ENCODE measurements around the gene OR2H1.

Gene OR2H1

DNA sequence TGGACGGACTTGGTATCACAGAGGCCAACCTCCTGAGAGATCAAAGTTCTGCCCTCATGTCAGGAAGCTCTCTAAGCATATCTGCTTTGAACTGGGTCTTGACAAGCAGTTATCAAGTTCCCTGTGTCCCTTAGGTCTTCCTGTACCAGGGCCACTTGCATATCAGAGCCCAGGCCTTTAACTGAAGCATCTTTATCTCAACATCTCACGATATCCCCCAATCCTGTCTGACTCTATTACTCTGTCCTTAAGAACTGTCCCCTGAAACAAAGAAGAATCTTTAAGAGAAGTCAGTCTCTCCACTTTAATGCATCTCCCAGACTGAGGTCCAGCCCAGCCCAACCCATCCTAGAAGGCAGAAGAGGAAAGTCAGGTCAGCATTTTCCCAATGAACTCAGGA, 22.6 kb downstream of the OR2H1 start:
- Histone ChIP-seq H3K4me2 (ENCODE audit: low read depth, low read length, poor library complexity, severe bottlenecking) (peak overlapping the region; percentile 24), H4K20me1 (ENCODE audit: insufficient read depth, low read length, poor library complexity, severe bottlenecking) (no peaks in the 10 kb centered on the region), H3K9ac (ENCODE audit: low read depth, low read length, poor library complexity, severe bottlenecking) (no peak overlapping the region), H2AFZ (ENCODE audit: low read length) (no peak overlapping the region), H3F3A (ENCODE audit: low read depth) (peaks cover 5% of the 10 kb centered on the region; the same call in 1 of the 2 replicates), H3K9me3 (ENCODE audit: insufficient read depth, low read depth, low read length) (peaks cover 9% of the 10 kb centered on the region), H3K4me1 (ENCODE audit: insufficient read depth, low read length, poor library complexity, severe bottlenecking) (peaks cover 23% of the 10 kb centered on the region), H3K9me2 (replicated peaks; ENCODE audit: low read depth, low read length) (no peaks in the 10 kb centered on the region), H3K4me3 (ENCODE audit: low read length, poor library complexity, severe bottlenecking) (peak overlapping the region; percentile 22), H3K36me3 (ENCODE audit: insufficient read depth, low read length) (no peaks in the 10 kb centered on the region), H3K27me3 (ENCODE audit: insufficient read depth, low read length, poor library complexity, severe bottlenecking) (no peaks in the 10 kb centered on the region), H3K79me2 (ENCODE audit: insufficient read depth, low read length) (no peaks in the 10 kb centered on the region)
- TF ChIP-seq, protein P1, sequence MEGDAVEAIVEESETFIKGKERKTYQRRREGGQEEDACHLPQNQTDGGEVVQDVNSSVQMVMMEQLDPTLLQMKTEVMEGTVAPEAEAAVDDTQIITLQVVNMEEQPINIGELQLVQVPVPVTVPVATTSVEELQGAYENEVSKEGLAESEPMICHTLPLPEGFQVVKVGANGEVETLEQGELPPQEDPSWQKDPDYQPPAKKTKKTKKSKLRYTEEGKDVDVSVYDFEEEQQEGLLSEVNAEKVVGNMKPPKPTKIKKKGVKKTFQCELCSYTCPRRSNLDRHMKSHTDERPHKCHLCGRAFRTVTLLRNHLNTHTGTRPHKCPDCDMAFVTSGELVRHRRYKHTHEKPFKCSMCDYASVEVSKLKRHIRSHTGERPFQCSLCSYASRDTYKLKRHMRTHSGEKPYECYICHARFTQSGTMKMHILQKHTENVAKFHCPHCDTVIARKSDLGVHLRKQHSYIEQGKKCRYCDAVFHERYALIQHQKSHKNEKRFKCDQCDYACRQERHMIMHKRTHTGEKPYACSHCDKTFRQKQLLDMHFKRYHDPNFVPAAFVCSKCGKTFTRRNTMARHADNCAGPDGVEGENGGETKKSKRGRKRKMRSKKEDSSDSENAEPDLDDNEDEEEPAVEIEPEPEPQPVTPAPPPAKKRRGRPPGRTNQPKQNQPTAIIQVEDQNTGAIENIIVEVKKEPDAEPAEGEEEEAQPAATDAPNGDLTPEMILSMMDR (conservative IDR thresholded peaks at IDR 0.05; ENCODE audit: low read length) = no peak
- TF ChIP-seq EZH2phosphoT487 (IDR thresholded peaks at IDR 0.05; ENCODE audit: borderline replicate concordance) = no peak

DNA sequence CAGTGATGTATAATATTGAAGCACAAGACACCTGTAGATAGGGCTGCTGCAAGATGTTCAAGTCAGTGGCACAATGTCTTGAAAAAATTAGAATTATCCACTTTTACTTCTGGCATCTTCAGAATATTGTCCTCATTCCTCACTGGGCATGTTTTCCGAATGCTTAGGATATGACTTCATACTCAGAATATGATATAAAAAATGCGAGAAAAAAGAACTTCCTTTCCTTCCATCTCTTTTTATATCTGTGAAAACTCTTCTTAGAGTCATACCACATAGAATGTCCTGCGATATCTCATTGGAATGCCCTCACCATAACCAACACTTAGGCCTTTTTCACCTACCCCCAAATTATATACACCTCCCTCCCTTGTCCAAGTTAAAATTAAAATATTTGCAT, 26.2 kb downstream of the OR2H1 start:
- TF ChIP-seq EZH2phosphoT487 (IDR thresholded peaks at IDR 0.05; ENCODE audit: borderline replicate concordance) = no peak
- TF ChIP-seq, protein P1 (conservative IDR thresholded peaks at IDR 0.05; ENCODE audit: low read length) = no peak
- H3K9me3 ChIP-seq (ENCODE audit: insufficient read depth, low read depth, low read length) = peaks cover 9% of the 10 kb centered on the region
- no peaks in the 10 kb centered on the region for H3K36me3 ChIP-seq (ENCODE audit: insufficient read depth, low read length)
- no peak overlapping the region for H3K4me2 ChIP-seq (ENCODE audit: low read depth, low read length, poor library complexity, severe bottlenecking)
- no peaks in the 10 kb centered on the region for H3K27me3 ChIP-seq (ENCODE audit: insufficient read depth, low read length, poor library complexity, severe bottlenecking)
- no peaks in the 10 kb centered on the region for H3K79me2 ChIP-seq (ENCODE audit: insufficient read depth, low read length)
- H3K4me3 ChIP-seq (ENCODE audit: low read length, poor library complexity, severe bottlenecking) = no peak overlapping the region
- H3F3A ChIP-seq (ENCODE audit: low read depth) = peaks cover 5% of the 10 kb centered on the region; the same call in 1 of the 2 replicates
- no peaks in the 10 kb centered on the region for H3K9me2 ChIP-seq (replicated peaks; ENCODE audit: low read depth, low read length)
- H3K9ac ChIP-seq (ENCODE audit: low read depth, low read length, poor library complexity, severe bottlenecking) = no peak overlapping the region
- H4K20me1 ChIP-seq (ENCODE audit: insufficient read depth, low read length, poor library complexity, severe bottlenecking) = no peaks in the 10 kb centered on the region
- H3K4me1 ChIP-seq (ENCODE audit: insufficient read depth, low read length, poor library complexity, severe bottlenecking) = peaks cover 32% of the 10 kb centered on the region
- no peak overlapping the region for H2AFZ ChIP-seq (ENCODE audit: low read length)

DNA sequence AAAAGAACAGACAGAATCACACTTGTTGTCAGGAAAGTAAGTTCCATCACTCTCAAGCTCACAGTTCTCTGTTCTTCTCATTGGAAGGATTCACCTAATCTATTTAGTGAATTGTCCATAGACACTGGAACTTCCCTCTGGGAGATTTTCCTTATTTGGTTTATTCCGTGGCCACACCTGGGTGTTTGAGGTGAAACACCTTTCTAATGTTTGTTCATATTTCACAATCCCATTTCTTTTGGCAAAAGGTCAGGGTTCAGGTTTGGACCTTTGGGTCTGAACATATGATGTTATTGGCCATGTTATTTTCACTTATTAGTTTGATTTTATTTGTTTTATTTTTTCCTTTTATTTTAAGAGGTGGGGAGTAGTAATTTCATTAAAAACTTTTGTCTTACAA, 26.8 kb downstream of the OR2H1 start:
- H3K4me1 ChIP-seq (ENCODE audit: insufficient read depth, low read length, poor library complexity, severe bottlenecking) = peaks cover 28% of the 10 kb centered on the region
- H3F3A ChIP-seq (ENCODE audit: low read depth) = peaks cover 5% of the 10 kb centered on the region; the same call in 1 of the 2 replicates
- H3K9me3 ChIP-seq (ENCODE audit: insufficient read depth, low read depth, low read length) = peaks cover 9% of the 10 kb centered on the region
- H3K27me3 ChIP-seq (ENCODE audit: insufficient read depth, low read length, poor library complexity, severe bottlenecking) = no peaks in the 10 kb centered on the region
- no peaks in the 10 kb centered on the region for H3K9me2 ChIP-seq (replicated peaks; ENCODE audit: low read depth, low read length)
- H3K9ac ChIP-seq (ENCODE audit: low read depth, low read length, poor library complexity, severe bottlenecking) = no peak overlapping the region
- no peak overlapping the region for H2AFZ ChIP-seq (ENCODE audit: low read length)
- H3K4me3 ChIP-seq (ENCODE audit: low read length, poor library complexity, severe bottlenecking) = no peak overlapping the region
- no peaks in the 10 kb centered on the region for H4K20me1 ChIP-seq (ENCODE audit: insufficient read depth, low read length, poor library complexity, severe bottlenecking)
- H3K36me3 ChIP-seq (ENCODE audit: insufficient read depth, low read length) = no peaks in the 10 kb centered on the region
- H3K4me2 ChIP-seq (ENCODE audit: low read depth, low read length, poor library complexity, severe bottlenecking) = no peak overlapping the region
- no peaks in the 10 kb centered on the region for H3K79me2 ChIP-seq (ENCODE audit: insufficient read depth, low read length)
- TF ChIP-seq, protein P1 (conservative IDR thresholded peaks at IDR 0.05; ENCODE audit: low read length) = no peak
- TF ChIP-seq EZH2phosphoT487 (IDR thresholded peaks at IDR 0.05; ENCODE audit: borderline replicate concordance) = no peak
